PFSK-1 (cell line): ENCODE data around the gene MTURN.

Experiments used
- FOXP2 ChIP-seq: optimal IDR thresholded peaks from 2 replicates; pipeline ENCODE3; 2011; ENCODE audit warnings: borderline replicate concordance, control low read depth, inconsistent platforms; ENCODE audit not compliant: insufficient read depth; ENCODE audit errors: extremely low read length, extremely low read depth
- POLR2AphosphoS5 ChIP-seq: IDR thresholded peaks from 2 replicates; pipeline ENCODE4 v1.6.1; 2012; ENCODE audit warnings: low read depth, mild to moderate bottlenecking, control low read depth, low read length, moderate library complexity
- SIN3A ChIP-seq: IDR thresholded peaks from 2 replicates; pipeline ENCODE4 v1.6.1; 2012; ENCODE audit warnings: mild to moderate bottlenecking, low read length, moderate library complexity, borderline replicate concordance; ENCODE audit not compliant: insufficient read depth
- TAF1 ChIP-seq: IDR thresholded peaks from 2 replicates; pipeline ENCODE4 v1.6.1; 2012; ENCODE audit warnings: low read length, control low read depth, borderline replicate concordance; ENCODE audit not compliant: insufficient read depth
- TF ChIP-seq, protein P1 (sequence below), 2 experiments: IDR thresholded peaks; 2 replicates each; pipeline versions ENCODE4 v1.6.1 to v1.8.0; 2011 to 2012; ENCODE audit warnings: low read depth in 2 of 2, low read length in 2 of 2, control low read depth in 1 of 2, inconsistent platforms in 1 of 2, mild to moderate bottlenecking in 1 of 2, moderate library complexity in 1 of 2; ENCODE audit not compliant: insufficient read depth in 1 of 2

Gene MTURN

DNA sequence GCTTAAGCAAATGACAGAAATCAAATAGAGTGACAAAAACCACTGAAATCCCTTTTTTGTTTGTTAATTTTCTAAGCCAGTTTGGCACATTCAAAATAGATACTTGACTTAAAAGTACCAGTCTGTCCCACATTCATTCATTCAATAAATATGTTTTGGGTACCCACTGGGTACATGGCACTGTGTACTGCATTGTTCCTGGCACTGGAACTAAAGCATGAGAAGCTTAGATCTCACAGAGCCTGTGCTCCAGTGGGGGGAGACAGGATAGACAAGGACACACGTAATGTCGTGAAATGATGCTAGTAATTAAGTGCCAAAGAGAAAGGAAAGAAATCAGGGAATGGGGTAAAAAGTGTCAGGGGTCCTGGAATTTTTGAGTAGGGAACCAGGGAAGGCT lies 13.0 kb downstream of the MTURN start:
- no peak for TF ChIP-seq TAF1
- TF ChIP-seq, protein P1, sequence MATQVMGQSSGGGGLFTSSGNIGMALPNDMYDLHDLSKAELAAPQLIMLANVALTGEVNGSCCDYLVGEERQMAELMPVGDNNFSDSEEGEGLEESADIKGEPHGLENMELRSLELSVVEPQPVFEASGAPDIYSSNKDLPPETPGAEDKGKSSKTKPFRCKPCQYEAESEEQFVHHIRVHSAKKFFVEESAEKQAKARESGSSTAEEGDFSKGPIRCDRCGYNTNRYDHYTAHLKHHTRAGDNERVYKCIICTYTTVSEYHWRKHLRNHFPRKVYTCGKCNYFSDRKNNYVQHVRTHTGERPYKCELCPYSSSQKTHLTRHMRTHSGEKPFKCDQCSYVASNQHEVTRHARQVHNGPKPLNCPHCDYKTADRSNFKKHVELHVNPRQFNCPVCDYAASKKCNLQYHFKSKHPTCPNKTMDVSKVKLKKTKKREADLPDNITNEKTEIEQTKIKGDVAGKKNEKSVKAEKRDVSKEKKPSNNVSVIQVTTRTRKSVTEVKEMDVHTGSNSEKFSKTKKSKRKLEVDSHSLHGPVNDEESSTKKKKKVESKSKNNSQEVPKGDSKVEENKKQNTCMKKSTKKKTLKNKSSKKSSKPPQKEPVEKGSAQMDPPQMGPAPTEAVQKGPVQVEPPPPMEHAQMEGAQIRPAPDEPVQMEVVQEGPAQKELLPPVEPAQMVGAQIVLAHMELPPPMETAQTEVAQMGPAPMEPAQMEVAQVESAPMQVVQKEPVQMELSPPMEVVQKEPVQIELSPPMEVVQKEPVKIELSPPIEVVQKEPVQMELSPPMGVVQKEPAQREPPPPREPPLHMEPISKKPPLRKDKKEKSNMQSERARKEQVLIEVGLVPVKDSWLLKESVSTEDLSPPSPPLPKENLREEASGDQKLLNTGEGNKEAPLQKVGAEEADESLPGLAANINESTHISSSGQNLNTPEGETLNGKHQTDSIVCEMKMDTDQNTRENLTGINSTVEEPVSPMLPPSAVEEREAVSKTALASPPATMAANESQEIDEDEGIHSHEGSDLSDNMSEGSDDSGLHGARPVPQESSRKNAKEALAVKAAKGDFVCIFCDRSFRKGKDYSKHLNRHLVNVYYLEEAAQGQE (IDR thresholded peaks at IDR 0.05; ENCODE audit: insufficient read depth in 1 of 2, low read depth in 2 of 2, low read length in 2 of 2), result no peak

- TF ChIP-seq SIN3A, result no peak
- no peak for TF ChIP-seq POLR2AphosphoS5
- TF ChIP-seq, protein P1 (IDR thresholded peaks at IDR 0.05; ENCODE audit: insufficient read depth in 1 of 2, low read depth in 2 of 2, low read length in 2 of 2), result no peak
- TF ChIP-seq FOXP2, result no peak
- TF ChIP-seq TAF1, result no peak
Observed at GRCh38 chr7:30148426-30148825, 13.6 kb downstream of the MTURN start.

- no peak for TF ChIP-seq FOXP2
- no peak for TF ChIP-seq POLR2AphosphoS5
- no peak for TF ChIP-seq SIN3A
- TF ChIP-seq, protein P1 (IDR thresholded peaks at IDR 0.05; ENCODE audit: insufficient read depth in 1 of 2, low read depth in 2 of 2, low read length in 2 of 2), result no peak
- no peak for TF ChIP-seq TAF1
Observed at GRCh38 chr7:30148951-30149459, 14.2 kb downstream of the MTURN start.

GRCh38 chr7:30149640-30150272 lies 15.0 kb downstream of the MTURN start:
- TF ChIP-seq, protein P1 (IDR thresholded peaks at IDR 0.05; ENCODE audit: insufficient read depth in 1 of 2, low read depth in 2 of 2, low read length in 2 of 2), result no peak
- TF ChIP-seq POLR2AphosphoS5 (no peak), TAF1 (no peak), FOXP2 (no peak), SIN3A (no peak)

- no peak for TF ChIP-seq POLR2AphosphoS5
- TF ChIP-seq TAF1, result no peak
- no peak for TF ChIP-seq SIN3A
- no peak for TF ChIP-seq FOXP2
- TF ChIP-seq, protein P1 (IDR thresholded peaks at IDR 0.05; ENCODE audit: insufficient read depth in 1 of 2, low read depth in 2 of 2, low read length in 2 of 2), result no peak
Observed at GRCh38 chr7:30150711-30151110, 15.9 kb downstream of the MTURN start.
